Nephron progenitor cell (in vitro differentiated cells): ENCODE results near the gene RSPO1.

Experiments used
- DNase-seq: peaks from one replicate; pipeline ENCODE4 v3.0.0; 2021
- H3K27ac Mint-ChIP-seq: 2 replicates; pipeline ENCODE4 v1.8.0; 2021; ENCODE audit warnings: mild to moderate bottlenecking, moderate library complexity, mixed read lengths
- H3K27me3 Mint-ChIP-seq: 2 replicates; pipeline ENCODE4 v1.8.0; 2021; ENCODE audit warnings: mild to moderate bottlenecking, low read depth, mixed read lengths; ENCODE audit not compliant: poor library complexity
- H3K36me3 Mint-ChIP-seq: 2 replicates; pipeline ENCODE4 v1.8.0; 2021; ENCODE audit warnings: low read depth, mixed read lengths
- H3K4me1 Mint-ChIP-seq: 2 replicates; pipeline ENCODE4 v1.8.0; 2021; ENCODE audit warnings: mixed read lengths
- H3K4me3 Mint-ChIP-seq: 2 replicates; pipeline ENCODE4 v1.8.0; 2021; ENCODE audit warnings: mild to moderate bottlenecking, moderate library complexity, mixed read lengths
- H3K9me3 Mint-ChIP-seq: 2 replicates; pipeline ENCODE4 v1.8.0; 2021; ENCODE audit warnings: mild to moderate bottlenecking, moderate library complexity, mixed read lengths
- CTCF ChIP-seq: fragments of 200-600 bp; sonication (generic); IDR thresholded peaks from 2 replicates; pipeline ENCODE4 v1.5.0; 2021; ENCODE audit warnings: antibody characterized with exemption

RSPO1 gene

GRCh38 chr1:37631036-37631435 lies 3.7 kb downstream of the RSPO1 start:
- Mint-ChIP-seq H3K4me3 (no peak overlapping the region), H3K27me3 (peaks cover 84% of the 10 kb centered on the region), H3K36me3 (no peaks in the 10 kb centered on the region), H3K27ac (no peak overlapping the region), H3K9me3 (no peaks in the 10 kb centered on the region), H3K4me1 (peaks cover 11% of the 10 kb centered on the region)
- TF ChIP-seq CTCF, result no peak
- DNase-seq, result no peak

GRCh38 chr1:37630426-37631028 lies 4.2 kb downstream of the RSPO1 start:
- no peak for DNase-seq
- Mint-ChIP-seq H3K27me3 (peaks cover 89% of the 10 kb centered on the region), H3K36me3 (no peaks in the 10 kb centered on the region), H3K9me3 (no peaks in the 10 kb centered on the region), H3K4me1 (peaks cover 6% of the 10 kb centered on the region), H3K27ac (no peak overlapping the region), H3K4me3 (no peak overlapping the region)
- no peak for TF ChIP-seq CTCF

GRCh38 chr1:37629726-37630425 lies 4.8 kb downstream of the RSPO1 start:
- Mint-ChIP-seq H3K9me3 (no peaks in the 10 kb centered on the region), H3K27me3 (peaks cover 95% of the 10 kb centered on the region), H3K4me3 (no peak overlapping the region), H3K4me1 (no peaks in the 10 kb centered on the region), H3K27ac (no peak overlapping the region), H3K36me3 (no peaks in the 10 kb centered on the region)
- no peak for DNase-seq
- TF ChIP-seq CTCF, result no peak

- Mint-ChIP-seq H3K27me3 (peaks cover 98% of the 10 kb centered on the region), H3K36me3 (no peaks in the 10 kb centered on the region), H3K27ac (no peak overlapping the region), H3K9me3 (no peaks in the 10 kb centered on the region), H3K4me3 (no peak overlapping the region), H3K4me1 (no peaks in the 10 kb centered on the region)
- DNase-seq, result no peak
- TF ChIP-seq CTCF, result no peak
Observed at GRCh38 chr1:37629008-37629407, 5.7 kb downstream of the RSPO1 start.

GRCh38 chr1:37628026-37628556 lies 6.6 kb downstream of the RSPO1 start:
- Mint-ChIP-seq H3K27ac (no peak overlapping the region), H3K27me3 (peaks cover 92% of the 10 kb centered on the region), H3K9me3 (no peaks in the 10 kb centered on the region), H3K4me3 (no peak overlapping the region), H3K36me3 (no peaks in the 10 kb centered on the region), H3K4me1 (no peaks in the 10 kb centered on the region)
- no peak for DNase-seq
- TF ChIP-seq CTCF, result no peak

GRCh38 chr1:37622131-37622530 lies 12.6 kb downstream of the RSPO1 start:
- Mint-ChIP-seq H3K4me3 (no peak overlapping the region), H3K36me3 (no peaks in the 10 kb centered on the region), H3K9me3 (no peaks in the 10 kb centered on the region), H3K4me1 (no peaks in the 10 kb centered on the region), H3K27me3 (peaks cover 53% of the 10 kb centered on the region), H3K27ac (no peak overlapping the region)
- DNase-seq, result no peak
- no peak for TF ChIP-seq CTCF
